Activated effector memory CD4-positive, alpha-beta T cell treated with Interleukin-2 at 50 U/mL for 16 hours (primary cell): Measurements from ENCODE around the gene RHOD.

Experiments used
- DNase-seq: peaks from one replicate; pipeline ENCODE4 v3.0.0-alpha.2; 2020

Gene RHOD

GRCh38 chr11:67117672-67118180 lies 61.1 kb downstream of the RHOD start:
- peak; percentile 25 for DNase-seq

DNA sequence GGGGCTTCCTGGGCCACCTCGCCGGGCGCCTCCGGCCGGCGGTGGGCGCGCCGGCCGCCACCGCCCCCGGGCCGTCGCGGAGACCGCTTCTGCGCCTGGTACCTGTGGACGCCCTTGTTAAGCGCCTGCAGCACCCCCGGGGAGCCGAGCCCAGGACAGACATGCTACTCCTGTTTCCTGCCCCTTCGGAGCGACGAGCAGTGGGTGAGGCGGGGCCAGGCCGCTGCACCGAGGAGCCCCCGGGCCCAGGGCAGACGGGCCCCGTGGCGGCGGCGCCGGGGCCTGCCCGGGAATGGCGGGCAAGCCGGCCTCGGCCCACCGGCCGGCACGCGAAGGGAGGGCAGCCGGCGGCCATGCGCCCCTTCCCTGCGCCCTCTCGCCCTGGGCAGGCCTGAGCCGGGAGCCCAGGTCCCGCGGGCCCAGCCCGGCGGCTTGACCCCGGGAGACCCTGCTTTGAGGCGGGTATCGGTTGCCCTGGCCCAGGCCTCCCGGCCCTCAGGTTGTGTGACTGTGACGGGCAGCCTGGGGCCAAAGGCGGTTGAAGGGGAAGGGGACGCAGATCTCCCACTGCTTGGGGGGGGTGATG lies 61.6 kb downstream of the RHOD start:
- peak; percentile 41 for DNase-seq

- peak; percentile 98 for DNase-seq
Observed at GRCh38 chr11:67118801-67119584, 62.3 kb downstream of the RHOD start, which contains the start of gene KDM2A. Gene KDM2A (plus strand): TSS chr11:67119263. CDS start chr11:67121317, 2,054 bp downstream.

DNA sequence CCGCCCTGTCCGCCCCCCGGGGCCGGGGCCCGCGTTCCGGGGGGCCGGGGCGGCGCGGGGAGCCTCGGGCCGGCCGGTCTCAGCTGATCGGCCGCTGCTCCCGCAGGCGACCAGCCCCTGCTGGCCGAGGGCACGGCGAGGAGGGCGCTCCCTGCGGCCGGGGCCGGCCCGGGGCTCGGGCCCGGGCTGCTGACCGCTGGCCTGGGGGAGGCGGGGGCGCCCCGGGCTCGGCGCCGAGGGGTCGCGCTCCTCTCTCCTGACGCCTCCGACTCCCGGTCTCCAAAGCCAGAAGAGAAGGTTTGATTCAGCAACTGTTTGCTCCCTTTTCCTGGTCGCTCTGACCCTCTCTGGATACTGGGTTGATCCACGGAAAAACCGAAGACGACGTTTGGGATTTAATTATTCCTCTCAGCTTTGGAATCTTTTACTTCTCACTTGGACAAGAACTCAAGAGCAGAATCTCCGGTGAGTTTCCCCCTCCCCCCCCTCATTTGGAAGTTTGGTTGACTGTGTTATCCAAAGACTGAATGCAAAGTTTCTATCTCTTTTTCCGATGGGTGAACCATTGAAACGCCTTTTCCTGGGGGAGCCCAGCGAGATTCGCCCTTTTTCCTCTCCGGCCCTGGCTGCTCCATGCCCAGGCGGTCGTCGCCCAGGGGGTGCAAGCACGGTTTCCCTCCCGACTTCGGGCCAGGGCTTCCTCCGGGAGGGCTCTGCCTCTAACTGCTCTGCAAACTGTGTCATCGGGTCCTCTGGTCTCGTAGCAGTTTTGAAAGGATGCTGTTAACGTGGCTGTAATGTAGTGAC lies 63.1 kb downstream of the RHOD start:
- DNase-seq: no peak

- DNase-seq: no peak
Observed at GRCh38 chr11:67120456-67120855, 63.8 kb downstream of the RHOD start.

DNA sequence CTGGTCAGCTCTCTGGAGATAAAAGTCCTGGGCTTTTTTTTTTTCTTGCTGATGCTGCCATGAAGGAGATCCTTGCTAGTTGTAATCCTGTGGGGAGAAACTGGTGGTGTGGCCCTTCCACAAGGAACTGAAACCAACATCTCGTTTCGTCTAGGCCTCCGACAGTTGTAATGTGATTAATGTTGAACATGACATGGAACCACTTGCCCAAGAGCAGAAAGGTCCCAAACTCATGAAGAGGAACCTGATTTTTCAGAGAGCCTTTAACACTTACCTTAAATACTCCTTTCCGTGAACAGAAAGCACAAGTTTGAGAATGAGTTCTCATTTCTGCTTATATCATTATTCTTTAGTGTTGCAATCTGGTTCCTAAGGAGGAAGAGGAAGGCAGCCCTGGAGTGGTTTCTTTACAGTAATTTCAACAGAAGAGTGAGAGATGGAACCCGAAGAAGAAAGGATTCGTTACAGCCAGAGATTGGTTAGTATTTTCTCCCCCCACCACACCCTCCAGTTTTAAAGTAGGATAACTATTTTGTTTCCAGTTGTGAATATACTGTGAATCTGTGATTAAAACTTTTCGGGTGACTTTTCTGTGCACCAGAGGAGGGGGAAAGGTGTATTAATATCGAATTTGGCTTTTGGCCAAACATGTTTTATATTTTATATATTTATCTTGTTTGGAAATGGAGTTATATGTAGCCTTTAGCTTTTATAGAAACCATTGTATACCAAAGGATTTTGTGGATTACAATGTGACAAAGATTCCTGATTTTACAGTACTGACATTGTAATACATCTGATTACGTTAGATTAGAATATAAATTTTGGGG lies 64.4 kb downstream of the RHOD start:
- no peak for DNase-seq
